Measurements from ENCODE around the gene KRTAP22-2. TPM values are rescaled to one million over a fixed set of nuclear protein-coding genes. Genes with fewer than 3 reads are reported as not detected.

The KRTAP22-2 gene
- total and polyA plus RNA-seq, 2 of the 4 experiments (the other 2 are of a cell fraction) = not detected

GRCh38 chr21:30620522-30620921 is 30.3 kb upstream of the KRTAP22-2 start, which contains the start of gene KRTAP20-4:
Gene KRTAP20-4 (plus strand): TSS chr21:30620627.
- DNase-seq = no peak
- dilution Hi-C loops (cut with HindIII; ENCODE audit: low sequenced_read_pairs, unreplicated experiment) (no loop called here), intact Hi-C loops (cut with micrococcal nuclease) (no loop called here), in situ Hi-C loops (cut with MboI; ENCODE audit: low sequenced_read_pairs) (no loop called here)
- Histone ChIP-seq H4K20me1 (ENCODE audit: insufficient read depth, low read length) (no peaks in the 10 kb centered on the region), H3K14ac (replicated peaks; ENCODE audit: low read depth, low read length) (no peak within 1 kb of the TSS), H3K4me1 (ENCODE audit: control insufficient read depth, insufficient read depth, low read length) (no peaks in the 10 kb centered on the region), H2AK9ac (replicated peaks; ENCODE audit: low read depth, low read length, poor library complexity) (no peak within 1 kb of the TSS), H3K9ac (ENCODE audit: low read depth, low read length) (no peak within 1 kb of the TSS), H4K8ac (ENCODE audit: low read depth in 2 of 2, low read length in 2 of 2) (no peak within 1 kb of the TSS), H2BK5ac (ENCODE audit: low read depth, low read length, poor library complexity, severe bottlenecking) (no peak within 1 kb of the TSS), H3K23ac (ENCODE audit: low read depth, low read length) (no peak within 1 kb of the TSS), H2BK15ac (ENCODE audit: low read depth, low read length) (no peak within 1 kb of the TSS), H2BK20ac (ENCODE audit: low read depth, low read length) (no peak within 1 kb of the TSS), H4K91ac (ENCODE audit: insufficient read depth, low read depth, low read length) (no peak within 1 kb of the TSS), H3K36me3 (ENCODE audit: control insufficient read depth, insufficient read depth, low read length) (no peaks in the 10 kb centered on the region), H2AK5ac (ENCODE audit: low read depth, low read length) (no peak within 1 kb of the TSS), H3K9me1 (ENCODE audit: insufficient read depth, low read length) (no peaks in the 10 kb centered on the region), H2BK120ac (ENCODE audit: low read depth, low read length) (no peak within 1 kb of the TSS), H3K18ac (ENCODE audit: low read depth, low read length) (no peak within 1 kb of the TSS), H4K5ac (ENCODE audit: low read depth, low read length) (no peak within 1 kb of the TSS), H3K4me3 (ENCODE audit: insufficient read depth, low read depth, low read length) (no peak within 1 kb of the TSS), H3K27ac (ENCODE audit: insufficient read depth, low read length) (no peak within 1 kb of the TSS), H3K4me2 (ENCODE audit: low read depth, low read length) (no peak within 1 kb of the TSS), H3K79me1 (ENCODE audit: low read depth in 1 of 2, low read length in 2 of 2) (no peaks in the 10 kb centered on the region), H3K56ac (ENCODE audit: extremely low read depth, insufficient read depth, low read length) (no peak within 1 kb of the TSS), H3K4ac (ENCODE audit: low read depth, low read length) (no peak within 1 kb of the TSS), H2AFZ (replicated peaks; ENCODE audit: low read length, poor library complexity) (no peak within 1 kb of the TSS), H3K9me3 (ENCODE audit: control insufficient read depth, insufficient read depth, low read length) (peaks cover 15% of the 10 kb centered on the region), H3K27me3 (ENCODE audit: control insufficient read depth, insufficient read depth, low read length) (no peaks in the 10 kb centered on the region)
- no peak for ATAC-seq (ENCODE audit: low read depth)
- no TSS peak for BruUV-seq (replicated peaks)
- no CpG with 5 or more reads among the region's 3 CpGs for WGBS, 2 experiments (ENCODE audit: extremely low coverage in 2 of 2, insufficient read length in 1 of 2)
- ChIA-PET CTCF (no interaction called here), POLR2A (ENCODE audit: unreplicated experiment) (no interaction called here)
- TF ChIP-seq POLR2A (IDR thresholded peaks at IDR 0.05; ENCODE audit: low read depth, low read length) (no peak), USF2 (IDR thresholded peaks at IDR 0.05; ENCODE audit: low read depth, low read length) (no peak), BHLHE40 (IDR thresholded peaks at IDR 0.05; ENCODE audit: low read depth, low read length) (no peak), MAFK (IDR thresholded peaks at IDR 0.05; ENCODE audit: low read depth, low read length) (no peak), RCOR1 (IDR thresholded peaks at IDR 0.05; ENCODE audit: insufficient replicate concordance, low read length) (no peak), CHD1 (IDR thresholded peaks at IDR 0.05; ENCODE audit: low read depth, low read length) (no peak), SMC3 (IDR thresholded peaks at IDR 0.05; ENCODE audit: low read depth, low read length) (no peak), NFE2L2 (IDR thresholded peaks at IDR 0.05; ENCODE audit: low read depth, low read length) (no peak), FOS (IDR thresholded peaks at IDR 0.05; ENCODE audit: low read depth, low read length) (no peak), ELK1 (IDR thresholded peaks at IDR 0.05; ENCODE audit: borderline replicate concordance, low read depth, low read length) (no peak), RAD21 (IDR thresholded peaks at IDR 0.05; ENCODE audit: low read length) (no peak), MAZ (IDR thresholded peaks at IDR 0.05; ENCODE audit: borderline replicate concordance, low read depth, low read length) (no peak), CEBPB (IDR thresholded peaks at IDR 0.05; ENCODE audit: low read depth, low read length) (no peak), MXI1 (IDR thresholded peaks at IDR 0.05; ENCODE audit: borderline replicate concordance, low read depth, low read length) (no peak)
- TF ChIP-seq, protein P1, sequence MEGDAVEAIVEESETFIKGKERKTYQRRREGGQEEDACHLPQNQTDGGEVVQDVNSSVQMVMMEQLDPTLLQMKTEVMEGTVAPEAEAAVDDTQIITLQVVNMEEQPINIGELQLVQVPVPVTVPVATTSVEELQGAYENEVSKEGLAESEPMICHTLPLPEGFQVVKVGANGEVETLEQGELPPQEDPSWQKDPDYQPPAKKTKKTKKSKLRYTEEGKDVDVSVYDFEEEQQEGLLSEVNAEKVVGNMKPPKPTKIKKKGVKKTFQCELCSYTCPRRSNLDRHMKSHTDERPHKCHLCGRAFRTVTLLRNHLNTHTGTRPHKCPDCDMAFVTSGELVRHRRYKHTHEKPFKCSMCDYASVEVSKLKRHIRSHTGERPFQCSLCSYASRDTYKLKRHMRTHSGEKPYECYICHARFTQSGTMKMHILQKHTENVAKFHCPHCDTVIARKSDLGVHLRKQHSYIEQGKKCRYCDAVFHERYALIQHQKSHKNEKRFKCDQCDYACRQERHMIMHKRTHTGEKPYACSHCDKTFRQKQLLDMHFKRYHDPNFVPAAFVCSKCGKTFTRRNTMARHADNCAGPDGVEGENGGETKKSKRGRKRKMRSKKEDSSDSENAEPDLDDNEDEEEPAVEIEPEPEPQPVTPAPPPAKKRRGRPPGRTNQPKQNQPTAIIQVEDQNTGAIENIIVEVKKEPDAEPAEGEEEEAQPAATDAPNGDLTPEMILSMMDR (conservative IDR thresholded peaks at IDR 0.05; ENCODE audit: low read depth, low read length) = no peak
